GM12865 (cell line): ENCODE measurements around the gene CACNG4.

Experiments
- DNase-seq: peaks from one replicate; pipeline ENCODE4 v3.0.0; 2010; ENCODE audit warnings: low read depth
- H3K4me3 ChIP-seq: 2 replicates; pipeline ENCODE4 v1.5.1; 2011; ENCODE audit warnings: mild to moderate bottlenecking, low read depth, low read length, control low read depth
- TF ChIP-seq, protein P1 (sequence below): IDR thresholded peaks from 2 replicates; pipeline ENCODE4 v1.5.1; 2011; ENCODE audit warnings: low read length, control low read depth, low read depth, inconsistent platforms; ENCODE audit not compliant: insufficient read depth; ENCODE audit errors: missing control alignments

The CACNG4 gene

GRCh38 chr17:66975188-66975587, 10.7 kb downstream of the CACNG4 start:
- H3K4me3 ChIP-seq: no peak overlapping the region
- DNase-seq: no peak
- TF ChIP-seq, protein P1, sequence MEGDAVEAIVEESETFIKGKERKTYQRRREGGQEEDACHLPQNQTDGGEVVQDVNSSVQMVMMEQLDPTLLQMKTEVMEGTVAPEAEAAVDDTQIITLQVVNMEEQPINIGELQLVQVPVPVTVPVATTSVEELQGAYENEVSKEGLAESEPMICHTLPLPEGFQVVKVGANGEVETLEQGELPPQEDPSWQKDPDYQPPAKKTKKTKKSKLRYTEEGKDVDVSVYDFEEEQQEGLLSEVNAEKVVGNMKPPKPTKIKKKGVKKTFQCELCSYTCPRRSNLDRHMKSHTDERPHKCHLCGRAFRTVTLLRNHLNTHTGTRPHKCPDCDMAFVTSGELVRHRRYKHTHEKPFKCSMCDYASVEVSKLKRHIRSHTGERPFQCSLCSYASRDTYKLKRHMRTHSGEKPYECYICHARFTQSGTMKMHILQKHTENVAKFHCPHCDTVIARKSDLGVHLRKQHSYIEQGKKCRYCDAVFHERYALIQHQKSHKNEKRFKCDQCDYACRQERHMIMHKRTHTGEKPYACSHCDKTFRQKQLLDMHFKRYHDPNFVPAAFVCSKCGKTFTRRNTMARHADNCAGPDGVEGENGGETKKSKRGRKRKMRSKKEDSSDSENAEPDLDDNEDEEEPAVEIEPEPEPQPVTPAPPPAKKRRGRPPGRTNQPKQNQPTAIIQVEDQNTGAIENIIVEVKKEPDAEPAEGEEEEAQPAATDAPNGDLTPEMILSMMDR: no peak

DNA sequence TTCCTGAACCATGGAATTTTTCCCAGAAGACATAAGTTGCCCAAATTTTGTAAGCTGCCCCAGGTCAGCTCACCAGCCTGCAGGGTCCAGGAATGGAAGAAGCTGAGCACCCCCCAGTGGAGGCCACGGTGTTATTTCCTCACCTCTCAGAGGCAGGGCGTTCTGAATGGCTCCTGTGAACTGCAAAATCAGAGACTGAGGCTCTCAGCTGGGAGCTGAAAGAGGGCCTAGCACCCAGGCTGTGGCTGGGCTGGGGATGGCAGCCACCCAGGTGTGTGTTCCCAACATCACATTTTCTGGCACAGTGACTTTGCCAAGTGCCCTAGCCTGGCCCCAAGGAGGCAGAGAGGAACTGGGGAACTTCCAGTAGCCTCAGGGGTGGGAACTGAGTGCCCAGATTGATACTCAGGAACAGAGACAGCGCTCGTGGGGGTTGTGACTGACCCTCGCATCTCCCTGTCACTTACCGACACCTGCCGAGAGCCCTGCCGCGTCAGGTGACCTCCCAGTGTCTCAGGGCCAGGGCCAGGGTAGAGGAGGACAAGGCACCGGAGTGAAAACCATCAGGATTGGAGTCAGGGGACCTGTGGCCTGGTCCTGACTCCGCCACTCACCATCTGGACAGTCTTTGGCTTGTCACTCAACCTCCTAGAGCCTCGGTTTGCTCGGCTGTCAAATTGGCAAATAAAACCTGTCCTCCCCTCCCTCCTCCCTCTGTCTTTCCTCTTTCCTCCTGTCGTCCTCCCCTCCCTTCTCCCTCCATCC, 11.3 kb downstream of the CACNG4 start:
- H3K4me3 ChIP-seq: no peak overlapping the region
- DNase-seq: peak; percentile 37
- TF ChIP-seq, protein P1: peak; percentile 32

DNA sequence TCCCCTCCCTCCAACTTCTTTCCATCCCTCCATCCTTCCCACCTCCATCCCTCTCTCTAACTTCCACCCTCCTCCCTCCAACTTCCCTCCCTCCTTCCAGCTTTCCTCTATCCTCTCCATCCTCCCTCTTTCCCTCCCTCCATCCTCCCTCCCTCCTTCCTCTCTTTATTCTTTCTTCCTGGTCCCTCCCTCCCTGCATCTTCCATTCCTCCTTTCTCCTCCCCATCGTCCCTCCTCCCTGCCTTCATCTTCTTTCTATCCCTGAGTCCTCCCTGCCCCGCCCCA, 11.8 kb downstream of the CACNG4 start:
- TF ChIP-seq, protein P1: no peak
- DNase-seq: no peak
- no peak overlapping the region for H3K4me3 ChIP-seq

GRCh38 chr17:66976781-66977201, 12.3 kb downstream of the CACNG4 start:
- H3K4me3 ChIP-seq: no peak overlapping the region
- no peak for DNase-seq
- TF ChIP-seq, protein P1: no peak

- DNase-seq: no peak
- H3K4me3 ChIP-seq: no peak overlapping the region
- TF ChIP-seq, protein P1: no peak
Measured at GRCh38 chr17:66978514-66979061, 14.1 kb downstream of the CACNG4 start.

DNA sequence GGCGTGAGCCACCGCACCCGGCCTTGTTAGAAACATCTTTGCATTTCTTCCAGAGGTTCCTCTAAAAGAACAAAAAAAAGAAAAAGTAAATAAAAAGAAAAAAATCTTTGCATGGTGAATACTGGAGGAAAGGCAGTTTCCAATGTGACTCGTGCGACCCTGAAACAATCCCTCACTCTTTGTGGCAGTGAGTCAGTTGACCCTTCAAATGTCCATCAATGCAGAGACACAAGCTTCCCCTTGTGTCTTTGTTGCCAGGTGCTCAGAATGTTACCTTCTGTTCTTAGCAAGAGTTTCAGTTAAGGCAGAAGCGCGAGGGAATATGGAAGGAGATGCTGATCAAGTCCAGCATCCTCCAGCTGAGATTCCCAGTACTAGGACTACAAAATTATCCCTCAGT, 16.4 kb downstream of the CACNG4 start:
- TF ChIP-seq, protein P1: no peak
- DNase-seq: no peak
- H3K4me3 ChIP-seq: no peak overlapping the region

GRCh38 chr17:66981983-66982508, 17.5 kb downstream of the CACNG4 start:
- no peak for DNase-seq
- TF ChIP-seq, protein P1: no peak
- H3K4me3 ChIP-seq: no peak overlapping the region
